Hematopoietic multipotent progenitor cell treated with erythropoietin and hydrocortisone succinate and interleukin-3 and kit ligand, for 8 days (in vitro differentiated cells): ENCODE data around the gene CGNL1.
A peak's percentile ranks its signal among the peaks of the same experiment; 100 is the strongest.

Experiments used
- DNase-seq: peaks from one replicate; pipeline ENCODE4 v3.0.0-alpha.2; 2015

The CGNL1 gene

GRCh38 chr15:57583282-57583681, 207.0 kb downstream of the CGNL1 start:
- no peak for DNase-seq

GRCh38 chr15:57583720-57584119, 207.4 kb downstream of the CGNL1 start:
- DNase-seq, result no peak

GRCh38 chr15:57586661-57587424, 210.5 kb downstream of the CGNL1 start:
- DNase-seq, result no peak

- DNase-seq, result no peak
Measured at GRCh38 chr15:57589281-57589680, 213.0 kb downstream of the CGNL1 start.

- DNase-seq, result no peak
Measured at GRCh38 chr15:57589754-57590153, 213.4 kb downstream of the CGNL1 start.

- no peak for DNase-seq
Measured at GRCh38 chr15:57591237-57591821, 215.0 kb downstream of the CGNL1 start.

- peak; percentile 6 for DNase-seq
Measured at GRCh38 chr15:57591822-57592367, 215.6 kb downstream of the CGNL1 start, which contains the start of gene MYZAP. Gene MYZAP (plus strand): TSS chr15:57591904. CDS start chr15:57592035, 131 bp downstream.

GRCh38 chr15:57592426-57592825, 216.1 kb downstream of the CGNL1 start:
- DNase-seq, result no peak

GRCh38 chr15:57592836-57593420, 216.6 kb downstream of the CGNL1 start:
- DNase-seq, result no peak

GRCh38 chr15:57594479-57594878, 218.2 kb downstream of the CGNL1 start:
- DNase-seq, result no peak

- DNase-seq, result peak; percentile 7
Measured at GRCh38 chr15:57595011-57595866, 218.9 kb downstream of the CGNL1 start.

- DNase-seq, result no peak
Measured at GRCh38 chr15:57596301-57596855, 220.1 kb downstream of the CGNL1 start.

GRCh38 chr15:57596978-57597377, 220.7 kb downstream of the CGNL1 start:
- DNase-seq, result no peak

- no peak for DNase-seq
Measured at GRCh38 chr15:57597431-57597830, 221.1 kb downstream of the CGNL1 start.

GRCh38 chr15:57598346-57598745, 222.0 kb downstream of the CGNL1 start:
- DNase-seq, result no peak

- DNase-seq, result no peak
Measured at GRCh38 chr15:57599296-57599810, 223.0 kb downstream of the CGNL1 start.

- no peak for DNase-seq
Measured at GRCh38 chr15:57600197-57600596, 223.9 kb downstream of the CGNL1 start.
